Peyer's patch (tissue), 4 donors: ENCODE data around the gene SYT10.

Source experiments
- POLR2A ChIP-seq, 2 donors: fragments of 450-650 bp; IDR thresholded peaks; one replicate each; pipeline ENCODE4 v1.5.1; 2017; ENCODE audit warnings: antibody characterized with exemption in 2 of 2, mild to moderate bottlenecking in 2 of 2, moderate library complexity in 2 of 2
- TF ChIP-seq, protein P1 (sequence below), 6 experiments: fragments of 450-650 bp in 4 of 6; fragments of 200-600 bp in 2 of 6; sonication (generic) in 1 of 6; IDR thresholded peaks; one replicate each; pipeline ENCODE4 v1.5.1; 2017 to 2019; ENCODE audit warnings: antibody characterized with exemption in 6 of 6, mild to moderate bottlenecking in 3 of 6, moderate library complexity in 1 of 6

DNA sequence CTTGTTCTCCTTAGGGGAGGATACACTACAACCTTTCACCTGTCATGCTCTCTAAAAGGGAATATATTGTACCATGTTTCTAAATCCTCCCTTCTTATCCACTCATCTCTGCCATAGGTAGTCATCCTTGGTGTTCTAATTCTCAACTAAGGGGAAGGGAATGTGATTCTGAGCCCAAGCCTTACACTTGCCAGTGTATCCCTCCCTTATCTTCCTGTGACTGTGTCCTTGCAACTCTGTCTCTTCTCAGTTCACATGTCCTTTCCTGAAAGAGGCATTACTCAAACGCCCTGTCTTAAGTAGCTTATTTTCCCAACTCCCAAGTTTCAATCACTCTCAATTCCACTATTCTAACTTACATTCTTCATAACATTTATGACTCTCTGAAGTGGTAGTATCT lies 44.5 kb upstream of the SYT10 start:
- TF ChIP-seq POLR2A (IDR thresholded peaks at IDR 0.05), result no peak
- TF ChIP-seq, protein P1, sequence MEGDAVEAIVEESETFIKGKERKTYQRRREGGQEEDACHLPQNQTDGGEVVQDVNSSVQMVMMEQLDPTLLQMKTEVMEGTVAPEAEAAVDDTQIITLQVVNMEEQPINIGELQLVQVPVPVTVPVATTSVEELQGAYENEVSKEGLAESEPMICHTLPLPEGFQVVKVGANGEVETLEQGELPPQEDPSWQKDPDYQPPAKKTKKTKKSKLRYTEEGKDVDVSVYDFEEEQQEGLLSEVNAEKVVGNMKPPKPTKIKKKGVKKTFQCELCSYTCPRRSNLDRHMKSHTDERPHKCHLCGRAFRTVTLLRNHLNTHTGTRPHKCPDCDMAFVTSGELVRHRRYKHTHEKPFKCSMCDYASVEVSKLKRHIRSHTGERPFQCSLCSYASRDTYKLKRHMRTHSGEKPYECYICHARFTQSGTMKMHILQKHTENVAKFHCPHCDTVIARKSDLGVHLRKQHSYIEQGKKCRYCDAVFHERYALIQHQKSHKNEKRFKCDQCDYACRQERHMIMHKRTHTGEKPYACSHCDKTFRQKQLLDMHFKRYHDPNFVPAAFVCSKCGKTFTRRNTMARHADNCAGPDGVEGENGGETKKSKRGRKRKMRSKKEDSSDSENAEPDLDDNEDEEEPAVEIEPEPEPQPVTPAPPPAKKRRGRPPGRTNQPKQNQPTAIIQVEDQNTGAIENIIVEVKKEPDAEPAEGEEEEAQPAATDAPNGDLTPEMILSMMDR (IDR thresholded peaks at IDR 0.05), result no peak
